GM12878 (cell line): ENCODE data around the gene ADRA2B. TPM values are rescaled to one million over a fixed set of nuclear protein-coding genes. Genes with fewer than 3 reads are reported as not detected.

Experiments used
- ATAC-seq: fragments of 200-7000 bp; cut with Tn5 transposase; 3 replicates; pipeline ENCODE4 v1.9.1; 2020; ENCODE audit warnings: mild to moderate bottlenecking, moderate library complexity
- BruUV-seq: library from RNA; stranded (reverse); fragments of 400-500 nt; replicated peaks from 2 replicates; lab custom pipeline; 2021; lab: Mats Ljungman, UMichigan
- CTCF ChIA-PET: fragments of 300-600 bp; sonication (Branson Sonifier 250); formaldehyde crosslinking; extraction: SDS; loops from one replicate; lab custom pipeline; 2021; ENCODE audit warnings: inconsistent platforms; lab: Yijun Ruan, JAX
- POLR2A ChIA-PET: fragments of 350-600 bp; formaldehyde crosslinking; extraction: SDS; loops from one replicate; lab custom pipeline; 2021; ENCODE audit warnings: inconsistent platforms; lab: Charles Lee
- RAD21 ChIA-PET: fragments of 300-600 bp; sonication (Branson Sonifier 250); formaldehyde crosslinking; loops from one replicate; lab custom pipeline; 2023; ENCODE audit warnings: antibody characterized with exemption; ENCODE audit not compliant: unreplicated experiment; lab: Charles Lee
- SMC1A ChIA-PET: fragments of 300-600 bp; sonication (Branson Sonifier 250); formaldehyde crosslinking; loops from one replicate; lab custom pipeline; 2023; ENCODE audit not compliant: unreplicated experiment, uncharacterized antibody; lab: Charles Lee
- DNase-seq: peaks from one replicate; pipeline ENCODE4 v3.0.0-alpha.2; 2011; ENCODE audit warnings: low read depth, low spot score
- FAIRE-seq: peaks from 3 replicates; lab custom pipeline; 2011; peaks lifted over from hg19 to GRCh38; lab: Jason Lieb, UNC
- H2AFZ ChIP-seq: 2 replicates; pipeline ENCODE4 v1.6.0; 2011; ENCODE audit warnings: low read depth, low read length, control low read depth; ENCODE audit not compliant: control insufficient read depth
- H3K27ac ChIP-seq: 2 replicates; pipeline ENCODE4 v1.5.1; 2011; ENCODE audit warnings: control low read depth; ENCODE audit not compliant: control insufficient read depth, insufficient read depth
- H3K27me3 ChIP-seq, 2 experiments: replicated peaks in 1 of 2; 2 replicates each; pipeline versions ENCODE4 v1.6.0 to v1.6.1; 2011; ENCODE audit warnings: low read length in 1 of 2; ENCODE audit not compliant: control insufficient read depth in 2 of 2, insufficient read depth in 2 of 2
- H3K36me3 ChIP-seq, 2 experiments: 2 replicates each; pipeline ENCODE4 v1.5.1; 2011; ENCODE audit warnings: low read length in 1 of 2; ENCODE audit not compliant: control insufficient read depth in 2 of 2, insufficient read depth in 2 of 2
- H3K4me1 ChIP-seq: 2 replicates; pipeline ENCODE4 v1.6.1; 2011; ENCODE audit warnings: mild to moderate bottlenecking, low read length, moderate library complexity, mixed read lengths; ENCODE audit not compliant: control insufficient read depth, insufficient read depth
- H3K4me2 ChIP-seq: 2 replicates; pipeline ENCODE4 v1.6.0; 2011; ENCODE audit warnings: control low read depth; ENCODE audit not compliant: control insufficient read depth, insufficient read depth
- H3K4me3 ChIP-seq: fragments of 200-600 bp; sonication (generic); 2 replicates; pipeline ENCODE4 v1.5.1; 2016
- H3K79me2 ChIP-seq: 2 replicates; pipeline ENCODE4 v1.6.0; 2011; ENCODE audit warnings: low read length; ENCODE audit not compliant: control insufficient read depth, insufficient read depth
- H3K9ac ChIP-seq: 2 replicates; pipeline ENCODE4 v1.8.0; 2011; ENCODE audit warnings: low read length, control low read depth, mixed read lengths; ENCODE audit not compliant: control insufficient read depth, insufficient read depth
- H3K9me3 ChIP-seq: replicated peaks from 3 replicates; pipeline ENCODE4 v1.5.1; 2011; ENCODE audit warnings: mild to moderate bottlenecking, low read length; ENCODE audit not compliant: control insufficient read depth, insufficient read depth
- H4K20me1 ChIP-seq: 2 replicates; pipeline ENCODE4 v1.6.0; 2011; ENCODE audit not compliant: control insufficient read depth, insufficient read depth
- BACH1 ChIP-seq: fragments of 450-650 bp; IDR thresholded peaks from 2 replicates; pipeline ENCODE4 v1.6.1; 2017; ENCODE audit warnings: mild to moderate bottlenecking, borderline replicate concordance
- CHD1 ChIP-seq: IDR thresholded peaks from 2 replicates; pipeline ENCODE4 v1.6.1; 2012; ENCODE audit warnings: low read depth, low read length, improper control_type of control experiment
- E2F4 ChIP-seq: IDR thresholded peaks from 2 replicates; pipeline ENCODE4 v1.6.1; 2012; ENCODE audit warnings: low read depth, low read length, improper control_type of control experiment
- HCFC1 ChIP-seq: fragments of 150-350 bp; IDR thresholded peaks from 2 replicates; pipeline ENCODE4 v1.6.1; 2014; ENCODE audit warnings: low read length
- HDAC2 ChIP-seq: fragments of 200-600 bp; sonication (generic); IDR thresholded peaks from 2 replicates; pipeline ENCODE4 v1.6.1; 2017
- HSF1 ChIP-seq: fragments of 150-350 bp; IDR thresholded peaks from 2 replicates; pipeline ENCODE4 v1.6.1; 2014; ENCODE audit warnings: mild to moderate bottlenecking, low read depth, low read length
- NBN ChIP-seq: fragments of 450-650 bp; IDR thresholded peaks from 2 replicates; pipeline ENCODE4 v1.6.1; 2016
- RAD21 ChIP-seq: IDR thresholded peaks from 2 replicates; pipeline ENCODE4 v1.6.1; 2011; ENCODE audit warnings: mild to moderate bottlenecking, low read depth, low read length, moderate library complexity; ENCODE audit not compliant: insufficient read depth
- USF2 ChIP-seq: IDR thresholded peaks from 2 replicates; pipeline ENCODE4 v1.6.1; 2011; ENCODE audit warnings: low read depth, low read length, improper control_type of control experiment, borderline replicate concordance
- WGBS: methylation state at CpG from one replicate; pipeline ENCODE4 v1.1.6; 2016; ENCODE audit warnings: low lambda C conversion rate; ENCODE audit not compliant: insufficient replicate concordance, insufficient coverage; ENCODE audit errors: missing lambda C conversion rate; 5-methylcytosine and 5-hydroxymethylcytosine counted together
- in situ Hi-C: fragments of 300-500 bp; cut with MboI; formaldehyde crosslinking; loops from 9 replicates; pipeline ENCODE4 v1.14.3; 2018; ENCODE audit warnings: mixed read lengths
- intact Hi-C: fragments of 100-400 bp; cut with micrococcal nuclease; formaldehyde crosslinking; loops from one replicate; pipeline ENCODE4 v1.14.2; 2022; ENCODE audit not compliant: unreplicated experiment
- polyA plus RNA-seq, 11 experiments: library from polyadenylated mRNA; depleted of rRNA in 4 of 11; unstranded in 6 of 11; stranded (reverse) in 5 of 11; fragments of >200 nt; fragmentation: Nextera tagmentation in 4 of 11; fragmentation: Illumina TruSeq in 1 of 11; extraction: Ambion mirVana in 4 of 11; extraction: Trizol in 1 of 11; gene quantifications; 1 replicate in 1 of 11; 2 replicates in 10 of 11; pipeline versions ENCODE4 v1.2.1 to v1.2.3, GENCODE V29; 2011 to 2016; ENCODE audit warnings: inconsistent platforms in 2 of 11, missing spikeins in 2 of 11, low read depth in 1 of 11
- total RNA-seq, 4 experiments: library from RNA; depleted of rRNA in 3 of 4; stranded (reverse); fragments of >200 nt in 3 of 4; fragmentation: Illumina TruSeq in 1 of 4; extraction: Trizol in 1 of 4; gene quantifications; 2 replicates each; pipeline versions ENCODE4 v1.2.1 to v1.2.3, GENCODE V29; 2013 to 2021
- TF ChIP-seq, protein P1 (sequence below): IDR thresholded peaks from 2 replicates; pipeline ENCODE4 v1.6.1; 2011; ENCODE audit warnings: borderline replicate concordance, low read depth, mild to moderate bottlenecking, moderate library complexity, mixed read lengths, low read length; ENCODE audit not compliant: insufficient read depth; ENCODE audit errors: extremely low read length

The ADRA2B gene
- total and polyA plus RNA-seq, 10 of the 15 experiments (the other 5 are each of a cell fraction or from before 2014, with no cell fraction given): 0.01 to 0.10 (median 0.04) TPM; not detected in 6

GRCh38 chr2:96087130-96087529 is 29.2 kb downstream of the ADRA2B start:
- H3K27me3 ChIP-seq: no peaks in the 10 kb centered on the region; a peak in 1 of 4 replicates
- BruUV-seq: no TSS peak
- SMC1A ChIA-PET: no interaction called here
- no peaks in the 10 kb centered on the region for H3K36me3 ChIP-seq
- no peak overlapping the region for H3K9ac ChIP-seq
- H3K9me3 ChIP-seq: no peaks in the 10 kb centered on the region
- FAIRE-seq: no peak
- no peak for ATAC-seq
- intact Hi-C loops: no loop called here
- H3K4me3 ChIP-seq: no peak overlapping the region
- no peaks in the 10 kb centered on the region for H3K79me2 ChIP-seq
- in situ Hi-C loops: no loop called here
- RAD21 ChIA-PET: no interaction called here
- WGBS: 0% methylated on average over 2 of the region's 2 CpGs
- no peak for TF ChIP-seq E2F4
- TF ChIP-seq RAD21: no peak
- TF ChIP-seq HDAC2: no peak
- no peak for TF ChIP-seq HSF1
- TF ChIP-seq BACH1: no peak
- no peak for TF ChIP-seq CHD1
- no peak for TF ChIP-seq HCFC1
- TF ChIP-seq, protein P1, sequence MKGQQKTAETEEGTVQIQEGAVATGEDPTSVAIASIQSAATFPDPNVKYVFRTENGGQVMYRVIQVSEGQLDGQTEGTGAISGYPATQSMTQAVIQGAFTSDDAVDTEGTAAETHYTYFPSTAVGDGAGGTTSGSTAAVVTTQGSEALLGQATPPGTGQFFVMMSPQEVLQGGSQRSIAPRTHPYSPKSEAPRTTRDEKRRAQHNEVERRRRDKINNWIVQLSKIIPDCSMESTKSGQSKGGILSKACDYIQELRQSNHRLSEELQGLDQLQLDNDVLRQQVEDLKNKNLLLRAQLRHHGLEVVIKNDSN: no peak
- TF ChIP-seq USF2: no peak
- TF ChIP-seq NBN: no peak
- CTCF ChIA-PET: interaction anchor here (1.2 to 1.6 kb wide), 3 partner anchors 24 to 95 kb away, joined by 3 to 4 read pairs (median 3); no protein-coding TSS in a partner anchor
- POLR2A ChIA-PET: no interaction called here
- no peaks in the 10 kb centered on the region for H4K20me1 ChIP-seq
- no peak overlapping the region for H3K27ac ChIP-seq
- no peak overlapping the region for H2AFZ ChIP-seq
- H3K4me2 ChIP-seq: no peak overlapping the region
- no peak for DNase-seq
- no peaks in the 10 kb centered on the region for H3K4me1 ChIP-seq
